K562 (cell line): Measurements from ENCODE around the gene RNF181. TPM values are rescaled to one million over a fixed set of nuclear protein-coding genes. Genes with fewer than 3 reads are reported as not detected.
A peak's percentile ranks its signal among the peaks of the same experiment; 100 is the strongest.
"Not testable (repeated sequence)": the region's sequence is repeated elsewhere in the genome, so short reads cannot be mapped to it uniquely, and the experiment has no call there.

ENCODE experiments used
- ATAC-seq: fragments of 200-7000 bp; cut with Tn5 transposase; 3 replicates; pipeline ENCODE4 v1.9.1; 2020; ENCODE audit warnings: moderate library complexity
- BruUV-seq: library from RNA; stranded (reverse); fragments of 400-500 nt; replicated peaks from 2 replicates; lab custom pipeline; 2021; lab: Mats Ljungman, UMichigan
- CTCF ChIA-PET: fragments of 300-600 bp; formaldehyde crosslinking; extraction: SDS; loops from one replicate; lab custom pipeline; 2021; ENCODE audit warnings: low intra/inter-chr PET ratio; lab: Yijun Ruan, JAX
- POLR2A ChIA-PET: fragments of 300-600, 350-650 bp; sonication (Branson Sonifier 250); formaldehyde crosslinking; extraction: SDS; loops from one replicate; lab custom pipeline; 2021; ENCODE audit warnings: antibody characterized with exemption, inconsistent platforms; lab: Yijun Ruan, JAX
- DNase-seq, 4 experiments: peaks; one replicate each; pipeline versions ENCODE4 v3.0.0 to v3.0.0-alpha.2; 2011 to 2018; ENCODE audit warnings: low spot score in 3 of 4, mixed read lengths in 3 of 4; ENCODE audit errors: extremely low read depth in 1 of 4
- FAIRE-seq: peaks from 2 replicates; lab custom pipeline; 2011; peaks lifted over from hg19 to GRCh38; lab: Jason Lieb, UNC
- H2AFZ ChIP-seq: 2 replicates; pipeline ENCODE4 v1.6.0; 2011; ENCODE audit warnings: low read depth, low read length, control low read depth, inconsistent platforms
- H3K27ac ChIP-seq: fragments of 200-600 bp; 3 replicates; pipeline ENCODE4 v1.8.0; 2011; ENCODE audit warnings: low read depth, mild to moderate bottlenecking, control low read depth, inconsistent platforms, low read length, moderate library complexity, mixed read lengths; ENCODE audit errors: extremely low read depth
- H3K27me3 ChIP-seq, 2 experiments: fragments of 300-600 bp in 1 of 2; 2 replicates in 1 of 2; 3 replicates in 1 of 2; pipeline versions ENCODE4 v1.6.0 to v1.8.0; 2011; ENCODE audit warnings: inconsistent platforms in 2 of 2, low read length in 2 of 2, mild to moderate bottlenecking in 1 of 2, mixed read lengths in 1 of 2, moderate library complexity in 1 of 2; ENCODE audit not compliant: control insufficient read depth in 2 of 2, insufficient read depth in 2 of 2
- H3K36me3 ChIP-seq: fragments of 300-600 bp; 3 replicates; pipeline ENCODE4 v1.8.0; 2011; ENCODE audit warnings: mild to moderate bottlenecking, low read length, inconsistent platforms; ENCODE audit not compliant: control insufficient read depth, insufficient read depth
- H3K4me1 ChIP-seq, 2 experiments: fragments of 200-600 bp in 1 of 2; replicated peaks in 1 of 2; 2 replicates in 1 of 2; 3 replicates in 1 of 2; pipeline versions ENCODE4 v1.5.1 to v1.8.0; 2011; ENCODE audit warnings: inconsistent platforms in 2 of 2, low read length in 2 of 2, mild to moderate bottlenecking in 1 of 2, mixed read lengths in 1 of 2, moderate library complexity in 1 of 2; ENCODE audit not compliant: control insufficient read depth in 2 of 2, insufficient read depth in 2 of 2
- H3K4me2 ChIP-seq: 2 replicates; pipeline ENCODE4 v1.6.1; 2011; ENCODE audit warnings: low read length, control low read depth, inconsistent platforms, mixed read lengths; ENCODE audit not compliant: insufficient read depth
- H3K4me3 ChIP-seq: fragments of 200-600 bp; sonication (generic), shearing (Covaris generic); 2 replicates; pipeline ENCODE4 v1.5.1; 2016; ENCODE audit warnings: control low read depth, inconsistent platforms
- H3K79me2 ChIP-seq: fragments of 200-600 bp; 3 replicates; pipeline ENCODE4 v1.8.0; 2011; ENCODE audit warnings: low read length, inconsistent platforms; ENCODE audit not compliant: control insufficient read depth, insufficient read depth
- H3K9ac ChIP-seq, 2 experiments: 2 replicates each; pipeline versions ENCODE4 v1.6.0 to v1.6.1; 2011; ENCODE audit warnings: low read depth in 2 of 2, low read length in 2 of 2, control low read depth in 1 of 2, inconsistent platforms in 1 of 2, mild to moderate bottlenecking in 1 of 2, mixed read lengths in 1 of 2; ENCODE audit not compliant: insufficient read depth in 1 of 2
- H3K9me1 ChIP-seq: one replicate; pipeline ENCODE4 v1.6.0; 2011; ENCODE audit warnings: inconsistent platforms, mild to moderate bottlenecking, low read length, moderate library complexity; ENCODE audit not compliant: control insufficient read depth, insufficient read depth
- H3K9me3 ChIP-seq: replicated peaks from 2 replicates; pipeline ENCODE4 v1.5.1; 2011; ENCODE audit warnings: low read depth, low read length, inconsistent platforms; ENCODE audit not compliant: control insufficient read depth, insufficient read depth
- H4K20me1 ChIP-seq: replicated peaks from 2 replicates; pipeline ENCODE4 v1.6.1; 2011; ENCODE audit warnings: low read length, inconsistent platforms, mixed read lengths; ENCODE audit not compliant: control insufficient read depth, insufficient read depth
- CXXC5 ChIP-seq: fragments of 250-450 bp; sonication (Bioruptor Pico); IDR thresholded peaks from 2 replicates; pipeline ENCODE4 v1.8.0; 2022; ENCODE audit warnings: inconsistent platforms, mild to moderate bottlenecking, moderate library complexity
- DMBX1 ChIP-seq: fragments of 250-450 bp; sonication (Bioruptor Pico); IDR thresholded peaks from 2 replicates; pipeline ENCODE4 v1.8.0; 2022; ENCODE audit warnings: inconsistent platforms, mild to moderate bottlenecking, moderate library complexity, borderline replicate concordance
- IFI16 ChIP-seq: fragments of 250-450 bp; sonication (Bioruptor Pico); IDR thresholded peaks from 2 replicates; pipeline ENCODE4 v2.1.2; 2022; ENCODE audit warnings: mild to moderate bottlenecking, inconsistent platforms
- SMAD4 ChIP-seq: fragments of 250-450 bp; sonication (Bioruptor Pico); conservative IDR thresholded peaks from 2 replicates; pipeline ENCODE4 v1.8.0; 2021; ENCODE audit warnings: inconsistent platforms, mild to moderate bottlenecking, moderate library complexity
- ZNF583 ChIP-seq: fragments of 250-450 bp; sonication (Bioruptor Pico); IDR thresholded peaks from 2 replicates; pipeline ENCODE4 v1.4.0; 2020
- WGBS: fragments of 100-300 bp; shearing (Covaris generic); methylation state at CpG from one replicate; pipeline ENCODE4 v1.1.6; 2016; ENCODE audit warnings: low coverage, mixed read lengths; ENCODE audit not compliant: insufficient coverage; ENCODE audit errors: missing lambda C conversion rate; 5-methylcytosine and 5-hydroxymethylcytosine counted together
- in situ Hi-C: fragments of 300-500 bp; cut with MboI; formaldehyde crosslinking; loops from 4 replicates; pipeline ENCODE4 v1.15.0; 2018; ENCODE audit warnings: inconsistent platforms, mixed read lengths
- intact Hi-C: fragments of 100-400 bp; cut with micrococcal nuclease; formaldehyde crosslinking; loops from 2 replicates; pipeline ENCODE4 v1.14.2; 2022
- polyA plus RNA-seq, 8 experiments: library from polyadenylated mRNA; depleted of rRNA in 4 of 8; stranded (reverse) in 5 of 8; unstranded in 3 of 8; fragments of >200 nt; fragmentation: Nextera tagmentation in 2 of 8; fragmentation: Illumina TruSeq in 1 of 8; extraction: Ambion mirVana in 2 of 8; extraction: Trizol in 1 of 8; gene quantifications; 2 replicates each; pipeline versions ENCODE4 v1.2.1 to v1.2.3, GENCODE V29; 2011 to 2014; ENCODE audit warnings: inconsistent platforms in 1 of 8, missing spikeins in 1 of 8
- total RNA-seq, 7 experiments: library from RNA; depleted of rRNA in 6 of 7; stranded (reverse); fragments of >200 nt in 6 of 7; fragmentation: Illumina TruSeq in 2 of 7; extraction: Trizol in 2 of 7; gene quantifications; 2 replicates each; pipeline versions ENCODE4 v1.2.1 to v1.2.3, GENCODE V29; 2011 to 2021; ENCODE audit warnings: low replicate concordance in 1 of 7
- TF ChIP-seq, protein P1 (sequence below): fragments of 250-450 bp; sonication (Bioruptor Pico); IDR thresholded peaks from 2 replicates; pipeline ENCODE4 v1.8.0; 2022; ENCODE audit warnings: moderate library complexity, mild to moderate bottlenecking, inconsistent platforms
- TF ChIP-seq, protein P2 (sequence below): fragments of 450-650 bp; IDR thresholded peaks from 2 replicates; pipeline ENCODE4 v1.6.1; 2017; ENCODE audit warnings: antibody characterized with exemption, mild to moderate bottlenecking

RNF181 gene
- total and polyA plus RNA-seq, 9 of the 15 experiments (the other 6 are each of a cell fraction or from before 2014, with no cell fraction given), result 139 to 492 (median 253) TPM

DNA sequence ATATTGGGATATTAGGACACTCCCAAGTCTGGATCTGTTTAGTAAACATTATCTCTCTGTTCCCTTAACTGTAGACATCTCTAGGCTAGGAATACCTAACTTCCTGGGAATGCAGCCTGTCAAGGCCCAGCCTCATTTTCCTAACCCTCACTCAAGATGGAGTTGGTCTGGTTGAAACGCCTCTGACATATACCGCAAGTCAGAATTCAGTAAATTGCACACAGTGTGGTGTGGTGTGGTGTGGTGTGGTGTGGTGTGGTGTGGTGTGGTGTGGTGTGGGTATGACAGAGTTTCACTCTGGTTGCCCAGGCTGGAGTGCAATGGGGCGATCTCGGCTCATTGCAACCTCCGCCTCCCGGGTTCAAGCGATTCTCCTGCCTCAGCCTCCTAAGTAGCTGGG, 19.2 kb downstream of the RNF181 start:
- in situ Hi-C loops, H4K20me1 ChIP-seq, H3K4me2 ChIP-seq, ATAC-seq, H3K27me3 ChIP-seq, H3K9me3 ChIP-seq, DNase-seq, H3K9me1 ChIP-seq, H3K4me3 ChIP-seq, H3K9ac ChIP-seq, CTCF ChIA-PET, H2AFZ ChIP-seq, FAIRE-seq, BruUV-seq, H3K27ac ChIP-seq: not testable (repeated sequence)
- TF ChIP-seq IFI16 (0 out of 2 replicates have a peak, but pooled peaks have one; percentile 54), SMAD4 (CRISPR knock-in tag) (peak; percentile 31; the same call in 1 of the 2 replicates), ZNF583 (0 out of 2 replicates have a peak, but pooled peaks have one; percentile 23), CXXC5 (CRISPR knock-in tag) (0 out of 2 replicates have a peak, but pooled peaks have one; percentile 14), DMBX1 (CRISPR knock-in tag) (0 out of 2 replicates have a peak, but pooled peaks have one; percentile 45)
- TF ChIP-seq, protein P1, sequence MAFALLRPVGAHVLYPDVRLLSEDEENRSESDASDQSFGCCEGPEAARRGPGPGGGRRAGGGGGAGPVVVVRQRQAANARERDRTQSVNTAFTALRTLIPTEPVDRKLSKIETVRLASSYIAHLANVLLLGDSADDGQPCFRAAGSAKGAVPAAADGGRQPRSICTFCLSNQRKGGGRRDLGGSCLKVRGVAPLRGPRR (CRISPR knock-in tag), result peak; percentile 48; the same call in 1 of the 2 replicates
- TF ChIP-seq, protein P2, sequence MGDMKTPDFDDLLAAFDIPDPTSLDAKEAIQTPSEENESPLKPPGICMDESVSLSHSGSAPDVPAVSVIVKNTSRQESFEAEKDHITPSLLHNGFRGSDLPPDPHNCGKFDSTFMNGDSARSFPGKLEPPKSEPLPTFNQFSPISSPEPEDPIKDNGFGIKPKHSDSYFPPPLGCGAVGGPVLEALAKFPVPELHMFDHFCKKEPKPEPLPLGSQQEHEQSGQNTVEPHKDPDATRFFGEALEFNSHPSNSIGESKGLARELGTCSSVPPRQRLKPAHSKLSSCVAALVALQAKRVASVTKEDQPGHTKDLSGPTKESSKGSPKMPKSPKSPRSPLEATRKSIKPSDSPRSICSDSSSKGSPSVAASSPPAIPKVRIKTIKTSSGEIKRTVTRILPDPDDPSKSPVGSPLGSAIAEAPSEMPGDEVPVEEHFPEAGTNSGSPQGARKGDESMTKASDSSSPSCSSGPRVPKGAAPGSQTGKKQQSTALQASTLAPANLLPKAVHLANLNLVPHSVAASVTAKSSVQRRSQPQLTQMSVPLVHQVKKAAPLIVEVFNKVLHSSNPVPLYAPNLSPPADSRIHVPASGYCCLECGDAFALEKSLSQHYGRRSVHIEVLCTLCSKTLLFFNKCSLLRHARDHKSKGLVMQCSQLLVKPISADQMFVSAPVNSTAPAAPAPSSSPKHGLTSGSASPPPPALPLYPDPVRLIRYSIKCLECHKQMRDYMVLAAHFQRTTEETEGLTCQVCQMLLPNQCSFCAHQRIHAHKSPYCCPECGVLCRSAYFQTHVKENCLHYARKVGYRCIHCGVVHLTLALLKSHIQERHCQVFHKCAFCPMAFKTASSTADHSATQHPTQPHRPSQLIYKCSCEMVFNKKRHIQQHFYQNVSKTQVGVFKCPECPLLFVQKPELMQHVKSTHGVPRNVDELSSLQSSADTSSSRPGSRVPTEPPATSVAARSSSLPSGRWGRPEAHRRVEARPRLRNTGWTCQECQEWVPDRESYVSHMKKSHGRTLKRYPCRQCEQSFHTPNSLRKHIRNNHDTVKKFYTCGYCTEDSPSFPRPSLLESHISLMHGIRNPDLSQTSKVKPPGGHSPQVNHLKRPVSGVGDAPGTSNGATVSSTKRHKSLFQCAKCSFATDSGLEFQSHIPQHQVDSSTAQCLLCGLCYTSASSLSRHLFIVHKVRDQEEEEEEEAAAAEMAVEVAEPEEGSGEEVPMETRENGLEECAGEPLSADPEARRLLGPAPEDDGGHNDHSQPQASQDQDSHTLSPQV, result peak; percentile 50; the same call in 1 of the 2 replicates
- Histone ChIP-seq H3K36me3 (peaks cover 31% of the 10 kb centered on the region), H3K79me2 (peaks cover 66% of the 10 kb centered on the region), H3K4me1 (peaks cover 11 to 33% of the 10 kb centered on the region in 2 experiments; a peak in 4 of 5 replicates)
- intact Hi-C loops, result loop anchor here (5.0 kb wide), 2 partner anchors 37 to 287 kb away; partner anchors contain the start of genes TGOLN2 and VAMP8
- POLR2A ChIA-PET, result interaction anchor here (0.7 to 1.3 kb wide), 3 partner anchors 20 to 579 kb away, joined by 3 to 5 read pairs (median 4); partner anchors contain the start of genes GGCX and RNF181
- 92% methylated on average over 7 of the region's 7 CpGs for WGBS
